ENCODE results near the gene HFM1. TPM values are rescaled to one million over a fixed set of nuclear protein-coding genes. Genes with fewer than 3 reads are reported as not detected.

HFM1 gene
- total and polyA plus RNA-seq, 9 of the 15 experiments (the other 6 are each of a cell fraction or from before 2014, with no cell fraction given), result 1.5 to 6.4 (median 3.7) TPM

DNA sequence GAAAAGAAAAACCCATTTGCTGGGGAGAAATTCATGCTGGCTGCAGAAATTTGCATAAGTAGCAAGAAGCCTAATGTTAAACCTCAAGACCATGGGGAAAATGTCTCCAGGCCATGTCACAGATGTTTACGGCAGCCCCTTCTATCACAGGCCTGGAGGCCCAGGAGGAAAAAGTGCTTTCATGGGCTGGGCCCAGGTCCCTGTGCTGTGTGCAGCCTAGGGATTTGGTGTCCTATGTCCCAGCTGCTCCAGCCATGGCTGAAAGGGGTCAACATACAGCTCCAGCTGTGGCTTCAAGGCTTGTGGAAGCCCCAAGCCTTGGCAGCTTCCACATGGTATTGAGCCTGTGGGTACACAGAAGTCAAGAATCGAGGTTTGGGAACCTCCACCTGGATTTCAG lies 93.0 kb downstream of the HFM1 start:
- DNase-seq (ENCODE audit: extremely low read depth in 1 of 4, low spot score in 3 of 4), result no peak
- peaks cover 11% of the 10 kb centered on the region for H3K9me3 ChIP-seq (replicated peaks; ENCODE audit: control insufficient read depth, insufficient read depth, low read depth, low read length)
- no peak for ATAC-seq
- no peak overlapping the region for H3K27ac ChIP-seq (ENCODE audit: extremely low read depth, low read depth, low read length)
- no peak overlapping the region for H2AFZ ChIP-seq (ENCODE audit: low read depth, low read length)
- intact Hi-C loops (cut with micrococcal nuclease), result no loop called here
- no TSS peak for BruUV-seq (replicated peaks)
- no peak overlapping the region for H3K4me2 ChIP-seq (ENCODE audit: insufficient read depth, low read length)
- in situ Hi-C loops (cut with MboI), result no loop called here
- H3K9me1 ChIP-seq (ENCODE audit: control insufficient read depth, insufficient read depth, low read length), result no peaks in the 10 kb centered on the region
- FAIRE-seq, result no peak
- POLR2A ChIA-PET, result no interaction called here
- peaks cover 0 to 7% of the 10 kb centered on the region in 2 experiments; a peak in 2 of 5 replicates for H3K4me1 ChIP-seq (replicated peaks in 1 of 2; ENCODE audit: control insufficient read depth in 2 of 2, insufficient read depth in 2 of 2, low read length in 2 of 2)
- peak; percentile 16 for TF ChIP-seq ZFP36 (IDR thresholded peaks at IDR 0.05; ENCODE audit: low read depth, low read length, partially characterized antibody)
- TF ChIP-seq, protein P1, sequence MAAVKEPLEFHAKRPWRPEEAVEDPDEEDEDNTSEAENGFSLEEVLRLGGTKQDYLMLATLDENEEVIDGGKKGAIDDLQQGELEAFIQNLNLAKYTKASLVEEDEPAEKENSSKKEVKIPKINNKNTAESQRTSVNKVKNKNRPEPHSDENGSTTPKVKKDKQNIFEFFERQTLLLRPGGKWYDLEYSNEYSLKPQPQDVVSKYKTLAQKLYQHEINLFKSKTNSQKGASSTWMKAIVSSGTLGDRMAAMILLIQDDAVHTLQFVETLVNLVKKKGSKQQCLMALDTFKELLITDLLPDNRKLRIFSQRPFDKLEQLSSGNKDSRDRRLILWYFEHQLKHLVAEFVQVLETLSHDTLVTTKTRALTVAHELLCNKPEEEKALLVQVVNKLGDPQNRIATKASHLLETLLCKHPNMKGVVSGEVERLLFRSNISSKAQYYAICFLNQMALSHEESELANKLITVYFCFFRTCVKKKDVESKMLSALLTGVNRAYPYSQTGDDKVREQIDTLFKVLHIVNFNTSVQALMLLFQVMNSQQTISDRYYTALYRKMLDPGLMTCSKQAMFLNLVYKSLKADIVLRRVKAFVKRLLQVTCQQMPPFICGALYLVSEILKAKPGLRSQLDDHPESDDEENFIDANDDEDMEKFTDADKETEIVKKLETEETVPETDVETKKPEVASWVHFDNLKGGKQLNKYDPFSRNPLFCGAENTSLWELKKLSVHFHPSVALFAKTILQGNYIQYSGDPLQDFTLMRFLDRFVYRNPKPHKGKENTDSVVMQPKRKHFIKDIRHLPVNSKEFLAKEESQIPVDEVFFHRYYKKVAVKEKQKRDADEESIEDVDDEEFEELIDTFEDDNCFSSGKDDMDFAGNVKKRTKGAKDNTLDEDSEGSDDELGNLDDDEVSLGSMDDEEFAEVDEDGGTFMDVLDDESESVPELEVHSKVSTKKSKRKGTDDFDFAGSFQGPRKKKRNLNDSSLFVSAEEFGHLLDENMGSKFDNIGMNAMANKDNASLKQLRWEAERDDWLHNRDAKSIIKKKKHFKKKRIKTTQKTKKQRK (IDR thresholded peaks at IDR 0.05; ENCODE audit: borderline replicate concordance, low read depth, low read length), result no peak
- no peak overlapping the region for H3K4me3 ChIP-seq
- H3K27me3 ChIP-seq (ENCODE audit: control insufficient read depth in 2 of 2, insufficient read depth in 2 of 2, low read length in 2 of 2), result no peaks in the 10 kb centered on the region
- no peak overlapping the region for H3K9ac ChIP-seq (ENCODE audit: insufficient read depth in 1 of 2, low read depth in 2 of 2, low read length in 2 of 2)
- CTCF ChIA-PET (ENCODE audit: low intra/inter-chr PET ratio), result no interaction called here
- H4K20me1 ChIP-seq (replicated peaks; ENCODE audit: control insufficient read depth, insufficient read depth, low read length), result no peaks in the 10 kb centered on the region
- WGBS (ENCODE audit: insufficient coverage, low coverage, missing lambda C conversion rate), result 40% methylated on average over 1 of the region's 2 CpGs
- no peaks in the 10 kb centered on the region for H3K36me3 ChIP-seq (ENCODE audit: control insufficient read depth, insufficient read depth, low read length)
- H3K79me2 ChIP-seq (ENCODE audit: control insufficient read depth, insufficient read depth, low read length), result no peaks in the 10 kb centered on the region

Measured in K562 (cell line).